Measurements from ENCODE around the gene TCFL5. TPM values are rescaled to one million over a fixed set of nuclear protein-coding genes. Genes with fewer than 3 reads are reported as not detected.

The TCFL5 gene
- total and polyA plus RNA-seq, 10 of the 15 experiments (the other 5 are each of a cell fraction or from before 2014, with no cell fraction given), result 0.48 to 8.1 (median 3.8) TPM

DNA sequence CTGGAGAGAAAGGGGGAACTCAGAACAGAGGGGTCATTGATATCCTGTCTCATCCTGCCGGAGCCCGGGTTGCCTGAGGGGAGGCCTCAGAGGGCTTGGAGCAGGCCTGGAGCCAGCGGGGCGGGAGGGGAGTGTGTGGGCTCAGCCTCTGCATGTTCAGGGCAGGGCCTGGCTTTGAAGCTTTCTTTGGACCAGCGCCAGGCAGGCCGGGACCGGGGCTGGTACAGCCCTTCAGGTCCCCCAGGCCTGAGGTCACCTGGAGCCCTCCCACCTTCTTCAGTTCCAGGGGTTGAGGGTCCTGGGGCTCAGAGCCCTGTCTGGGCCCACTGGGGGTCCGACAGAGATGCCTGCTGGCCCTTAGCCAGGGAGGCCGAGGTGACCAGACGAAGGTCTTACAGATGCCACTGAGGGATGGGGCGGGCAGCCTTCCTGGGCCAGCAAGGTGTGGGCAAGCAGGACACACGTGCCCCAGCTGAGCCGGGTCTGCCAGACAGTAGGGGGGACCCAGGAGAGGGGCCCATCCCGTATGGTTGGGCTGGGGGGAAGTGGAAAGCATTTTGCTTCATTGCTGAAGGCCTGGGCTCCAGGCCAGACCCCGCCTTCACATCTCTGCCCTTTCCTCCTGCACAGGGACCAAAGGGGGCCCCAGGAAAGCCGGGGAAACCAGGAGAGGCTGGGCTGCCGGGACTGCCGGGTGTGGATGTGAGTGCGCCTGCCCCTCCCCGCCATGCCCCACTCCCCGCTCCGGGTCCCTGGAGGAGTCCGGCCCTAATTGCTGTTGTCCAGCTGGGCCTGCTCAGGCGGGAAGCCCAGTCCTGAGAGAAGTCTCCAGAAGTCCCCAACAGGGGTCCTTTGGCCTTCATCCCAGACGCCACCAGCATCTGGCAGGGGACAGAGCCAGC, 42.8 kb downstream of the TCFL5 start:
- H3K4me3 ChIP-seq, result no peak overlapping the region
- ChIA-PET RAD21 (ENCODE audit: unreplicated experiment) (no interaction called here), SMC1A (ENCODE audit: uncharacterized antibody, unreplicated experiment) (no interaction called here), POLR2A (interaction anchor here (0.6 kb wide), 1 partner anchor 10 kb away, joined by 4 read pairs; no protein-coding TSS in a partner anchor), CTCF (no interaction called here)
- H3K9me3 ChIP-seq (replicated peaks; ENCODE audit: control insufficient read depth, insufficient read depth, low read length), result no peaks in the 10 kb centered on the region
- ATAC-seq, result no peak
- H3K36me3 ChIP-seq (ENCODE audit: control insufficient read depth in 2 of 2, insufficient read depth in 2 of 2, low read length in 1 of 2), result no peaks in the 10 kb centered on the region; a peak in 1 of 4 replicates
- in situ Hi-C loops (cut with MboI) (no loop called here), intact Hi-C loops (cut with micrococcal nuclease; ENCODE audit: unreplicated experiment) (no loop called here)
- FAIRE-seq, result no peak
- BruUV-seq (replicated peaks), result no TSS peak
- H3K4me2 ChIP-seq (ENCODE audit: control insufficient read depth, insufficient read depth), result no peak overlapping the region
- 17% methylated on average over 22 of the region's 25 CpGs for WGBS (ENCODE audit: insufficient coverage, insufficient replicate concordance, low lambda C conversion rate, missing lambda C conversion rate)
- no peak overlapping the region for H3K27ac ChIP-seq (ENCODE audit: control insufficient read depth, insufficient read depth)
- H3K27me3 ChIP-seq (replicated peaks in 1 of 2; ENCODE audit: control insufficient read depth in 2 of 2, insufficient read depth in 2 of 2, low read length in 1 of 2), result peaks cover 6 to 8% of the 10 kb centered on the region in 2 experiments; a peak in 3 of 4 replicates
- H3K79me2 ChIP-seq (ENCODE audit: control insufficient read depth, insufficient read depth, low read length), result no peaks in the 10 kb centered on the region
- no peak for DNase-seq (ENCODE audit: low read depth, low spot score)
- H3K4me1 ChIP-seq (ENCODE audit: control insufficient read depth, insufficient read depth, low read length), result no peaks in the 10 kb centered on the region
- H2AFZ ChIP-seq (ENCODE audit: control insufficient read depth, low read depth, low read length), result no peak overlapping the region
- H4K20me1 ChIP-seq (ENCODE audit: control insufficient read depth, insufficient read depth), result no peaks in the 10 kb centered on the region
- no peak overlapping the region for H3K9ac ChIP-seq (ENCODE audit: control insufficient read depth, insufficient read depth, low read length)
- no peak for TF ChIP-seq NFIC (IDR thresholded peaks at IDR 0.05; ENCODE audit: low read depth, low read length)
- TF ChIP-seq PKNOX1 (IDR thresholded peaks at IDR 0.05), result no peak
- TF ChIP-seq PBX3 (IDR thresholded peaks at IDR 0.05; ENCODE audit: insufficient replicate concordance, low read depth, low read length), result no peak
- no peak for TF ChIP-seq RCOR1 (conservative IDR thresholded peaks at IDR 0.05; ENCODE audit: low read depth, low read length)
- TF ChIP-seq, protein P1, sequence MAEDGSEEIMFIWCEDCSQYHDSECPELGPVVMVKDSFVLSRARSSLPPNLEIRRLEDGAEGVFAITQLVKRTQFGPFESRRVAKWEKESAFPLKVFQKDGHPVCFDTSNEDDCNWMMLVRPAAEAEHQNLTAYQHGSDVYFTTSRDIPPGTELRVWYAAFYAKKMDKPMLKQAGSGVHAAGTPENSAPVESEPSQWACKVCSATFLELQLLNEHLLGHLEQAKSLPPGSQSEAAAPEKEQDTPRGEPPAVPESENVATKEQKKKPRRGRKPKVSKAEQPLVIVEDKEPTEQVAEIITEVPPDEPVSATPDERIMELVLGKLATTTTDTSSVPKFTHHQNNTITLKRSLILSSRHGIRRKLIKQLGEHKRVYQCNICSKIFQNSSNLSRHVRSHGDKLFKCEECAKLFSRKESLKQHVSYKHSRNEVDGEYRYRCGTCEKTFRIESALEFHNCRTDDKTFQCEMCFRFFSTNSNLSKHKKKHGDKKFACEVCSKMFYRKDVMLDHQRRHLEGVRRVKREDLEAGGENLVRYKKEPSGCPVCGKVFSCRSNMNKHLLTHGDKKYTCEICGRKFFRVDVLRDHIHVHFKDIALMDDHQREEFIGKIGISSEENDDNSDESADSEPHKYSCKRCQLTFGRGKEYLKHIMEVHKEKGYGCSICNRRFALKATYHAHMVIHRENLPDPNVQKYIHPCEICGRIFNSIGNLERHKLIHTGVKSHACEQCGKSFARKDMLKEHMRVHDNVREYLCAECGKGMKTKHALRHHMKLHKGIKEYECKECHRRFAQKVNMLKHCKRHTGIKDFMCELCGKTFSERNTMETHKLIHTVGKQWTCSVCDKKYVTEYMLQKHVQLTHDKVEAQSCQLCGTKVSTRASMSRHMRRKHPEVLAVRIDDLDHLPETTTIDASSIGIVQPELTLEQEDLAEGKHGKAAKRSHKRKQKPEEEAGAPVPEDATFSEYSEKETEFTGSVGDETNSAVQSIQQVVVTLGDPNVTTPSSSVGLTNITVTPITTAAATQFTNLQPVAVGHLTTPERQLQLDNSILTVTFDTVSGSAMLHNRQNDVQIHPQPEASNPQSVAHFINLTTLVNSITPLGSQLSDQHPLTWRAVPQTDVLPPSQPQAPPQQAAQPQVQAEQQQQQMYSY (CRISPR knock-in tag; IDR thresholded peaks at IDR 0.05), result no peak
- TF ChIP-seq ZBTB40 (IDR thresholded peaks at IDR 0.05; ENCODE audit: borderline replicate concordance), result no peak
- TF ChIP-seq NR2F1 (conservative IDR thresholded peaks at IDR 0.05), result no peak
- TF ChIP-seq POLR2A (IDR thresholded peaks at IDR 0.05; ENCODE audit: low read depth, low read length), result no peak
- TF ChIP-seq, protein P2, sequence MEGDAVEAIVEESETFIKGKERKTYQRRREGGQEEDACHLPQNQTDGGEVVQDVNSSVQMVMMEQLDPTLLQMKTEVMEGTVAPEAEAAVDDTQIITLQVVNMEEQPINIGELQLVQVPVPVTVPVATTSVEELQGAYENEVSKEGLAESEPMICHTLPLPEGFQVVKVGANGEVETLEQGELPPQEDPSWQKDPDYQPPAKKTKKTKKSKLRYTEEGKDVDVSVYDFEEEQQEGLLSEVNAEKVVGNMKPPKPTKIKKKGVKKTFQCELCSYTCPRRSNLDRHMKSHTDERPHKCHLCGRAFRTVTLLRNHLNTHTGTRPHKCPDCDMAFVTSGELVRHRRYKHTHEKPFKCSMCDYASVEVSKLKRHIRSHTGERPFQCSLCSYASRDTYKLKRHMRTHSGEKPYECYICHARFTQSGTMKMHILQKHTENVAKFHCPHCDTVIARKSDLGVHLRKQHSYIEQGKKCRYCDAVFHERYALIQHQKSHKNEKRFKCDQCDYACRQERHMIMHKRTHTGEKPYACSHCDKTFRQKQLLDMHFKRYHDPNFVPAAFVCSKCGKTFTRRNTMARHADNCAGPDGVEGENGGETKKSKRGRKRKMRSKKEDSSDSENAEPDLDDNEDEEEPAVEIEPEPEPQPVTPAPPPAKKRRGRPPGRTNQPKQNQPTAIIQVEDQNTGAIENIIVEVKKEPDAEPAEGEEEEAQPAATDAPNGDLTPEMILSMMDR (IDR thresholded peaks at IDR 0.05 in 2 of 3, conservative IDR thresholded peaks at IDR 0.05 in 1 of 3; ENCODE audit: control insufficient read depth in 2 of 3, extremely low read depth in 1 of 3, insufficient read depth in 1 of 3, low read depth in 3 of 3, low read length in 3 of 3), result no peak
- no peak for TF ChIP-seq HDAC6 (IDR thresholded peaks at IDR 0.05; ENCODE audit: unreplicated experiment)
